Duodenal mucosa (tissue), 2 donors: ENCODE data around the gene ATF3.

Source experiments
- H3K27ac ChIP-seq: one replicate; pipeline ENCODE4 v1.7.0; 2013; ENCODE audit warnings: low read depth, low read length
- H3K27me3 ChIP-seq, 2 donors: one replicate each; pipeline ENCODE4 v1.7.0; 2013; ENCODE audit warnings: low read length in 2 of 2, control low read depth in 1 of 2; ENCODE audit not compliant: insufficient read depth in 2 of 2, control insufficient read depth in 1 of 2
- H3K36me3 ChIP-seq, 2 donors: one replicate each; pipeline ENCODE4 v1.7.0; 2013; ENCODE audit warnings: low read length in 2 of 2, control low read depth in 1 of 2; ENCODE audit not compliant: insufficient read depth in 2 of 2, control insufficient read depth in 1 of 2
- H3K4me1 ChIP-seq, 2 donors: one replicate each; pipeline ENCODE4 v1.7.0; 2013; ENCODE audit warnings: low read length in 2 of 2, control low read depth in 1 of 2; ENCODE audit not compliant: insufficient read depth in 2 of 2, control insufficient read depth in 1 of 2
- H3K4me3 ChIP-seq, 2 donors: one replicate each; pipeline ENCODE4 v1.7.0; 2013; ENCODE audit warnings: low read length in 2 of 2, low read depth in 1 of 2
- H3K9ac ChIP-seq, 2 donors: one replicate each; pipeline ENCODE4 v1.7.0; 2013; ENCODE audit warnings: low read length in 2 of 2, low read depth in 1 of 2
- H3K9me3 ChIP-seq, 2 donors: one replicate each; pipeline ENCODE4 v1.7.0; 2013; ENCODE audit warnings: low read length in 2 of 2, control low read depth in 1 of 2; ENCODE audit not compliant: control insufficient read depth in 1 of 2

ATF3 gene

GRCh38 chr1:212666116-212666775 lies 57.7 kb downstream of the ATF3 start:
- Histone ChIP-seq H3K27ac (no peak overlapping the region), H3K9me3 (no peaks in the 10 kb centered on the region), H3K27me3 (peaks cover 0 to under 1% of the 10 kb centered on the region in 2 donors), H3K4me1 (peaks cover 14 to 22% of the 10 kb centered on the region in 2 donors), H3K4me3 (peak overlapping the region in 1 of 2 donors; percentile 69), H3K36me3 (no peaks in the 10 kb centered on the region), H3K9ac (no peak overlapping the region)

GRCh38 chr1:212667223-212668139 lies 58.9 kb downstream of the ATF3 start:
- no peaks in the 10 kb centered on the region for H3K9me3 ChIP-seq
- H3K4me3 ChIP-seq, result no peak overlapping the region
- peaks cover 15 to 22% of the 10 kb centered on the region in 2 donors for H3K4me1 ChIP-seq
- peaks cover 0 to 3% of the 10 kb centered on the region in 2 donors for H3K27me3 ChIP-seq
- H3K36me3 ChIP-seq, result no peaks in the 10 kb centered on the region
- peak overlapping the region; percentile 72 for H3K27ac ChIP-seq
- H3K9ac ChIP-seq, result peak overlapping the region in 1 of 2 donors; percentile 22

- no peaks in the 10 kb centered on the region for H3K36me3 ChIP-seq
- H3K27me3 ChIP-seq, result peaks cover 0 to 3% of the 10 kb centered on the region in 2 donors
- H3K27ac ChIP-seq, result peak overlapping the region; percentile 39
- H3K9me3 ChIP-seq, result no peaks in the 10 kb centered on the region
- peaks cover 15 to 22% of the 10 kb centered on the region in 2 donors for H3K4me1 ChIP-seq
- no peak overlapping the region for H3K4me3 ChIP-seq
- no peak overlapping the region for H3K9ac ChIP-seq
Observed at GRCh38 chr1:212668477-212668876, 59.9 kb downstream of the ATF3 start.

- Histone ChIP-seq H3K9ac (no peak overlapping the region), H3K9me3 (no peaks in the 10 kb centered on the region), H3K36me3 (no peaks in the 10 kb centered on the region), H3K4me3 (no peak overlapping the region), H3K4me1 (peaks cover 15 to 22% of the 10 kb centered on the region in 2 donors), H3K27ac (no peak overlapping the region), H3K27me3 (peaks cover 0 to 3% of the 10 kb centered on the region in 2 donors)
Observed at GRCh38 chr1:212669102-212669501, 60.5 kb downstream of the ATF3 start.

GRCh38 chr1:212669600-212669999 lies 61.0 kb downstream of the ATF3 start:
- Histone ChIP-seq H3K27me3 (peaks cover 0 to 3% of the 10 kb centered on the region in 2 donors), H3K9me3 (no peaks in the 10 kb centered on the region), H3K9ac (no peak overlapping the region), H3K27ac (no peak overlapping the region), H3K4me3 (no peak overlapping the region), H3K36me3 (no peaks in the 10 kb centered on the region), H3K4me1 (peaks cover 15 to 22% of the 10 kb centered on the region in 2 donors)

GRCh38 chr1:212670301-212670700 lies 61.7 kb downstream of the ATF3 start:
- Histone ChIP-seq H3K9me3 (no peaks in the 10 kb centered on the region), H3K27me3 (peaks cover 0 to 3% of the 10 kb centered on the region in 2 donors), H3K36me3 (no peaks in the 10 kb centered on the region), H3K9ac (no peak overlapping the region), H3K4me1 (peaks cover 15 to 22% of the 10 kb centered on the region in 2 donors), H3K27ac (no peak overlapping the region), H3K4me3 (no peak overlapping the region)
